Epithelial cell of proximal tubule (primary cell): ENCODE results near the gene DDIT4. TPM values are rescaled to one million over a fixed set of nuclear protein-coding genes. Genes with fewer than 3 reads are reported as not detected.
"Not testable (repeated sequence)": the region's sequence is repeated elsewhere in the genome, so short reads cannot be mapped to it uniquely, and the experiment has no call there.

ENCODE experiments used
- DNase-seq: peaks from one replicate; pipeline ENCODE4 v3.0.0-alpha.2; 2011; ENCODE audit warnings: low read depth
- H3K4me3 ChIP-seq: 2 replicates; pipeline ENCODE4 v1.5.1; 2011; ENCODE audit warnings: low read depth, mild to moderate bottlenecking, low read length
- CTCF ChIP-seq: conservative IDR thresholded peaks from 2 replicates; pipeline ENCODE4 v1.5.1; 2012; ENCODE audit warnings: low read depth, mild to moderate bottlenecking, low read length
- total RNA-seq: library from RNA; depleted of rRNA; stranded (reverse); fragments of >200 nt; gene quantifications from 2 replicates; pipeline ENCODE4 v1.2.3, GENCODE V29; 2015

The DDIT4 gene
- total RNA-seq, 1 donor from 2014 or later, result 122 TPM

GRCh38 chr10:72277340-72277995 lies 3.7 kb downstream of the DDIT4 start:
- no peak for DNase-seq
- H3K4me3 ChIP-seq, result no peak overlapping the region
- TF ChIP-seq CTCF, result no peak

- DNase-seq, result no peak
- TF ChIP-seq CTCF, result no peak
- no peak overlapping the region for H3K4me3 ChIP-seq
These were observed 4.4 kb downstream of the DDIT4 start for GRCh38 chr10:72277996-72278667.

GRCh38 chr10:72278668-72279393 lies 5.1 kb downstream of the DDIT4 start:
- H3K4me3 ChIP-seq, result no peak overlapping the region
- DNase-seq, result no peak
- peak; percentile 6 for TF ChIP-seq CTCF

- not testable (repeated sequence) for DNase-seq
These were observed 5.9 kb downstream of the DDIT4 start for GRCh38 chr10:72279587-72279986.

GRCh38 chr10:72283131-72283530 lies 9.4 kb downstream of the DDIT4 start:
- no peak for TF ChIP-seq CTCF
- no peak for DNase-seq

More at GRCh38 chr10:72279587-72279986, 5.9 kb downstream of the DDIT4 start:
- H3K4me3 ChIP-seq, result not testable (repeated sequence)

GRCh38 chr10:72285972-72286521 lies 12.3 kb downstream of the DDIT4 start:
- peak; percentile 76 for DNase-seq
- TF ChIP-seq CTCF, result no peak
- no peak overlapping the region for H3K4me3 ChIP-seq

More at GRCh38 chr10:72283131-72283530, 9.4 kb downstream of the DDIT4 start:
- no peak overlapping the region for H3K4me3 ChIP-seq

GRCh38 chr10:72291019-72291532 lies 17.4 kb downstream of the DDIT4 start:
- no peak for DNase-seq
- no peak for TF ChIP-seq CTCF
- no peak overlapping the region for H3K4me3 ChIP-seq
